Neural progenitor cell (in vitro differentiated cells): Measurements from ENCODE around the gene TARDBP. TPM values are rescaled to one million over a fixed set of nuclear protein-coding genes. Genes with fewer than 3 reads are reported as not detected.
A peak's percentile ranks its signal among the peaks of the same experiment; 100 is the strongest.

ENCODE experiments used
- DNase-seq: peaks from one replicate; pipeline ENCODE4 v3.0.0-alpha.2; 2016; ENCODE audit warnings: low spot score
- H2AFZ ChIP-seq: fragments of 200-600 bp; sonication (generic); replicated peaks from 2 replicates; pipeline ENCODE4 v1.6.1; 2016; ENCODE audit warnings: antibody characterized with exemption
- H3F3A ChIP-seq: fragments of 200-600 bp; sonication (generic); 2 replicates; pipeline ENCODE4 v1.6.1; 2016; ENCODE audit warnings: antibody characterized with exemption, low read depth
- H3K27ac ChIP-seq: fragments of 200-600 bp; sonication (generic); 2 replicates; pipeline ENCODE4 v1.5.1; 2016; ENCODE audit warnings: mild to moderate bottlenecking
- H3K27me3 ChIP-seq: fragments of 200-600 bp; sonication (generic); 2 replicates; pipeline ENCODE4 v1.6.1; 2016; ENCODE audit warnings: mild to moderate bottlenecking, moderate library complexity
- H3K36me3 ChIP-seq: fragments of 200-600 bp; sonication (generic); 2 replicates; pipeline ENCODE4 v1.5.1; 2016
- H3K4me1 ChIP-seq: fragments of 200-600 bp; sonication (generic); 2 replicates; pipeline ENCODE4 v1.6.1; 2016; ENCODE audit warnings: mixed run types
- H3K4me2 ChIP-seq: fragments of 200-600 bp; sonication (generic); 2 replicates; pipeline ENCODE4 v1.6.1; 2016
- H3K4me3 ChIP-seq: fragments of 200-600 bp; sonication (generic); 2 replicates; pipeline ENCODE4 v1.5.1; 2016
- H3K79me2 ChIP-seq: fragments of 200-600 bp; sonication (generic); 2 replicates; pipeline ENCODE4 v1.6.1; 2016; ENCODE audit warnings: low read depth
- H3K9ac ChIP-seq: fragments of 200-600 bp; sonication (generic); 2 replicates; pipeline ENCODE4 v1.6.1; 2016
- H3K9me3 ChIP-seq: fragments of 200-600 bp; sonication (generic); 2 replicates; pipeline ENCODE4 v1.5.1; 2016; ENCODE audit warnings: low read depth
- H4K20me1 ChIP-seq: fragments of 200-600 bp; sonication (generic); 2 replicates; pipeline ENCODE4 v1.6.1; 2016; ENCODE audit warnings: low read depth
- H3K27ac Mint-ChIP-seq: 3 replicates; pipeline ENCODE4 v1.8.0; 2021; ENCODE audit warnings: mixed read lengths
- H3K27me3 Mint-ChIP-seq: 2 replicates; pipeline ENCODE4 v1.8.0; 2022; ENCODE audit warnings: low read depth, mild to moderate bottlenecking, inconsistent platforms, moderate library complexity, mixed read lengths; ENCODE audit not compliant: insufficient read depth
- H3K36me3 Mint-ChIP-seq: 3 replicates; pipeline ENCODE4 v1.8.0; 2021; ENCODE audit warnings: mixed read lengths
- H3K4me1 Mint-ChIP-seq: 3 replicates; pipeline ENCODE4 v1.8.0; 2021; ENCODE audit warnings: mixed read lengths
- H3K4me3 Mint-ChIP-seq: 3 replicates; pipeline ENCODE4 v1.8.0; 2021; ENCODE audit warnings: mild to moderate bottlenecking, moderate library complexity, mixed read lengths
- H3K9me3 Mint-ChIP-seq: 3 replicates; pipeline ENCODE4 v1.8.0; 2020; ENCODE audit warnings: mixed read lengths
- CTCF ChIP-seq: fragments of 200-600 bp; sonication (generic); IDR thresholded peaks from 2 replicates; pipeline ENCODE4 v1.5.1; 2017; ENCODE audit warnings: antibody characterized with exemption, mild to moderate bottlenecking
- EZH2 ChIP-seq: fragments of 200-600 bp; sonication (generic); IDR thresholded peaks from 2 replicates; pipeline ENCODE4 v1.6.1; 2017; ENCODE audit warnings: antibody characterized with exemption, mild to moderate bottlenecking, moderate library complexity
- EZH2phosphoT487 ChIP-seq: fragments of 200-600 bp; sonication (generic); IDR thresholded peaks from 2 replicates; pipeline ENCODE4 v1.6.1; 2017; ENCODE audit warnings: antibody characterized with exemption
- total RNA-seq: library from RNA; depleted of rRNA; stranded (reverse); fragments of >200 nt; gene quantifications from 2 replicates; pipeline ENCODE4 v1.2.3, GENCODE V29; 2015; ENCODE audit warnings: low replicate concordance

TARDBP gene
- total RNA-seq, 1 donor from 2014 or later, result 202 TPM

GRCh38 chr1:10973552-10973951, 38.9 kb upstream of the TARDBP start:
- no peaks in the 10 kb centered on the region for H3K79me2 ChIP-seq
- H3K4me2 ChIP-seq, result peak overlapping the region; percentile 40
- H3K27me3 ChIP-seq, result no peaks in the 10 kb centered on the region
- peak; percentile 49 for DNase-seq
- H3K4me3 ChIP-seq, result no peak overlapping the region
- no peak overlapping the region for H3K27ac ChIP-seq
- H3K4me3 Mint-ChIP-seq, result no peak overlapping the region
- H3K27ac Mint-ChIP-seq, result no peak overlapping the region
- H3K36me3 ChIP-seq, result no peaks in the 10 kb centered on the region
- H2AFZ ChIP-seq, result peak overlapping the region; percentile 91
- H3K9me3 Mint-ChIP-seq, result no peaks in the 10 kb centered on the region
- H3K9me3 ChIP-seq, result no peaks in the 10 kb centered on the region
- H3K4me1 ChIP-seq, result peaks cover 32% of the 10 kb centered on the region
- TF ChIP-seq EZH2 (no peak), CTCF (no peak), EZH2phosphoT487 (no peak)
- no peaks in the 10 kb centered on the region for H4K20me1 ChIP-seq
- H3K36me3 Mint-ChIP-seq, result peaks cover 3% of the 10 kb centered on the region
- H3K27me3 Mint-ChIP-seq, result peaks cover 14% of the 10 kb centered on the region
- H3K9ac ChIP-seq, result no peak overlapping the region
- peaks cover 37% of the 10 kb centered on the region for H3K4me1 Mint-ChIP-seq
- peaks cover 10% of the 10 kb centered on the region for H3F3A ChIP-seq

DNA sequence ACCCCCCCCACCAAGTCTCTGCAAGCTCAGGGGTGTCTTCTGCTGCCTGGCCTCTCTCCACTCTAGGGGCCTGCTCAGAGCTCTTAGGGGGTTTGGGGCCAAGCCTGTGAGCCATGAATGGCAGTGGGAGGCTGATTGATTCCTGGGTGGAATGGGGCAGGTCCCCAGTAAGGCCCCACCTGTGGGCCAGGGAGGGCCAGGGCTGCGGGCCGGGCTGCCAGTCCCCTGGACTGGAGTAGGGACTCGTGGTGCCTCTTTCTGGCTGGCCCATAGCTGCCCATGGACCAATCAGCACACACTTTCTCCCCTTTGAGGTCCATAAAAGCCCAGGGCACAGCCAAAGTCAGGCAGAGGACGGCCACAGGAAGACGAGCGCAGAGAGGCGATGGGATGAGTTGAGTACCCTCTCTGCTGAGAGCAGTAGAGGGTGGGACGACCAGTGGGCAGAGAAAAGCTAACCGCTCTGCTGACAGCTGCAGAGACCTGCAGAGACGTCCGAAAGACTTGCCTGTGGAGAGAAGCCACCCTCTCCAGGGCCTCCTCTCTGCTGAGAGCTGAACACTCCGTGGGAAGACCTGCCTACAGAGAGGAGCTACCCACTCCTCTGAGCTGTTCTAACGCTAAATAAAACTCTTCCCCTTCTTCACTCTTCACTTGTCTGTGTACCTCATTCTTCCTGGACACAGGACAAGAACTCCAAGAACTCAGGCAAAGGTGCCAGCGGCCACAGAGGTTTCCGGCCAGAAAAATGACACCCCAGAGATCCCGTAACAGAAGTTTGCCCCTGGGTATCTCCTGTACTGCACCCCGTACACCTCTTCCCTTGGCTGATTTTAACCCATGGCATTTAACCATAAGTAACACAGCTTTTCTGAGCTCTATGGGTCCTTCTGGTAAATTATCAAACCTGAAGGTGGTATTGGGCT, 38.2 kb upstream of the TARDBP start:
- Mint-ChIP-seq H3K9me3 (no peaks in the 10 kb centered on the region), H3K27ac (no peak overlapping the region), H3K27me3 (peaks cover 14% of the 10 kb centered on the region), H3K4me3 (peak overlapping the region; percentile 33), H3K36me3 (peaks cover 3% of the 10 kb centered on the region), H3K4me1 (peaks cover 35% of the 10 kb centered on the region)
- peak overlapping the region; percentile 40 for H3K4me2 ChIP-seq
- H3K4me3 ChIP-seq, result no peak overlapping the region
- no peak overlapping the region for H3K27ac ChIP-seq
- no peak for DNase-seq
- no peaks in the 10 kb centered on the region for H4K20me1 ChIP-seq
- H3K9ac ChIP-seq, result no peak overlapping the region
- H3K9me3 ChIP-seq, result no peaks in the 10 kb centered on the region
- H3K27me3 ChIP-seq, result no peaks in the 10 kb centered on the region
- no peaks in the 10 kb centered on the region for H3K79me2 ChIP-seq
- no peaks in the 10 kb centered on the region for H3K36me3 ChIP-seq
- peaks cover 16% of the 10 kb centered on the region for H3F3A ChIP-seq
- TF ChIP-seq EZH2 (no peak), EZH2phosphoT487 (no peak), CTCF (no peak)
- H3K4me1 ChIP-seq, result peaks cover 32% of the 10 kb centered on the region
- peak overlapping the region; percentile 91 for H2AFZ ChIP-seq

GRCh38 chr1:10975567-10976326, 36.7 kb upstream of the TARDBP start:
- peak; percentile 39 for DNase-seq
- Mint-ChIP-seq H3K4me1 (peaks cover 40% of the 10 kb centered on the region), H3K4me3 (no peak overlapping the region), H3K9me3 (no peaks in the 10 kb centered on the region), H3K27me3 (peaks cover 12% of the 10 kb centered on the region), H3K27ac (peak overlapping the region; percentile 73), H3K36me3 (peaks cover 3% of the 10 kb centered on the region)
- Histone ChIP-seq H3K27me3 (no peaks in the 10 kb centered on the region), H3F3A (peaks cover 26% of the 10 kb centered on the region), H3K4me2 (no peak overlapping the region), H3K9me3 (no peaks in the 10 kb centered on the region), H3K9ac (no peak overlapping the region), H3K4me3 (no peak overlapping the region), H3K36me3 (no peaks in the 10 kb centered on the region), H2AFZ (peak overlapping the region; percentile 35), H3K79me2 (no peaks in the 10 kb centered on the region), H3K4me1 (peaks cover 30% of the 10 kb centered on the region), H4K20me1 (no peaks in the 10 kb centered on the region), H3K27ac (no peak overlapping the region)
- no peak for TF ChIP-seq EZH2
- no peak for TF ChIP-seq EZH2phosphoT487
- no peak for TF ChIP-seq CTCF
